Measurements from ENCODE around the gene CCDC190. TPM values are rescaled to one million over a fixed set of nuclear protein-coding genes. Genes with fewer than 3 reads are reported as not detected.

CCDC190 gene
- total RNA-seq (2021; fragmentation: NEBNext Ultra II Directional; extraction: Animal tissue kit (Norgen Biotek cat#: 25700)) = under 1 TPM in 3 of 6 experiments, not detected in 3; 0.07 to 0.21 (median 0.14) TPM
- long read RNA-seq = 0 reads

GRCh38 chr1:162861101-162861500 is at the start of gene CCDC190:
CCDC190 (minus strand) TSS chr1:162861175; CDS start chr1:162859646, 1,529 bp downstream.
- DNase-seq = no peak
- Mint-ChIP-seq H3K4me3 (no peak within 1 kb of the TSS), H3K27ac (no peak within 1 kb of the TSS), H3K36me3 (ENCODE audit: low read depth) (0 out of 2 replicates have a peak, but pooled peaks cover 3% of the 10 kb centered on the region), H3K27me3 (ENCODE audit: insufficient read depth) (no peaks in the 10 kb centered on the region; the same call in 1 of the 2 replicates), H3K4me1 (ENCODE audit: low read depth) (peaks cover 44% of the 10 kb centered on the region), H3K9me3 (no peaks in the 10 kb centered on the region)
- no peak for TF ChIP-seq CTCF (IDR thresholded peaks at IDR 0.05)

- Mint-ChIP-seq H3K9me3 (peaks cover 34% of the 10 kb centered on the region), H3K36me3 (ENCODE audit: low read depth) (peaks cover 26% of the 10 kb centered on the region), H3K4me3 (no peak overlapping the region), H3K27me3 (ENCODE audit: insufficient read depth) (no peaks in the 10 kb centered on the region), H3K27ac (peak overlapping the region; percentile 74), H3K4me1 (ENCODE audit: low read depth) (peaks cover 52% of the 10 kb centered on the region)
- TF ChIP-seq CTCF (IDR thresholded peaks at IDR 0.05) = no peak
- no peak for DNase-seq
Observed at GRCh38 chr1:162910161-162910560, 49.2 kb upstream of the CCDC190 start.

- no peak for TF ChIP-seq CTCF (IDR thresholded peaks at IDR 0.05)
- H3K36me3 Mint-ChIP-seq (ENCODE audit: low read depth) = peaks cover 26% of the 10 kb centered on the region
- peaks cover 34% of the 10 kb centered on the region for H3K9me3 Mint-ChIP-seq
- DNase-seq = peak; percentile 90
- H3K4me3 Mint-ChIP-seq = peak overlapping the region; percentile 72
- no peaks in the 10 kb centered on the region for H3K27me3 Mint-ChIP-seq (ENCODE audit: insufficient read depth)
- peak overlapping the region; percentile 92 for H3K27ac Mint-ChIP-seq
- peaks cover 65% of the 10 kb centered on the region for H3K4me1 Mint-ChIP-seq (ENCODE audit: low read depth)
Observed at GRCh38 chr1:162908780-162909179, 47.8 kb upstream of the CCDC190 start.

GRCh38 chr1:162908236-162908635 is 47.3 kb upstream of the CCDC190 start:
- Mint-ChIP-seq H3K4me3 (peak overlapping the region; percentile 72), H3K27me3 (ENCODE audit: insufficient read depth) (no peaks in the 10 kb centered on the region), H3K36me3 (ENCODE audit: low read depth) (peaks cover 21% of the 10 kb centered on the region), H3K4me1 (ENCODE audit: low read depth) (peaks cover 71% of the 10 kb centered on the region), H3K9me3 (peaks cover 29% of the 10 kb centered on the region), H3K27ac (peak overlapping the region; percentile 92)
- no peak for DNase-seq
- TF ChIP-seq CTCF (IDR thresholded peaks at IDR 0.05) = no peak

- Mint-ChIP-seq H3K27me3 (ENCODE audit: insufficient read depth) (no peaks in the 10 kb centered on the region), H3K4me1 (ENCODE audit: low read depth) (peaks cover 88% of the 10 kb centered on the region), H3K27ac (peak overlapping the region; percentile 68), H3K9me3 (peaks cover 11% of the 10 kb centered on the region), H3K36me3 (ENCODE audit: low read depth) (peaks cover 6% of the 10 kb centered on the region), H3K4me3 (no peak overlapping the region)
- TF ChIP-seq CTCF (IDR thresholded peaks at IDR 0.05) = no peak
- no peak for DNase-seq
Observed at GRCh38 chr1:162906485-162906884, 45.5 kb upstream of the CCDC190 start.
